Measurements from ENCODE around the gene INSM1. TPM values are rescaled to one million over a fixed set of nuclear protein-coding genes. Genes with fewer than 3 reads are reported as not detected.
A peak's percentile ranks its signal among the peaks of the same experiment; 100 is the strongest.

INSM1 gene
- total RNA-seq, 2 donors from 2014 or later = 0.35 to 0.73 TPM

DNA sequence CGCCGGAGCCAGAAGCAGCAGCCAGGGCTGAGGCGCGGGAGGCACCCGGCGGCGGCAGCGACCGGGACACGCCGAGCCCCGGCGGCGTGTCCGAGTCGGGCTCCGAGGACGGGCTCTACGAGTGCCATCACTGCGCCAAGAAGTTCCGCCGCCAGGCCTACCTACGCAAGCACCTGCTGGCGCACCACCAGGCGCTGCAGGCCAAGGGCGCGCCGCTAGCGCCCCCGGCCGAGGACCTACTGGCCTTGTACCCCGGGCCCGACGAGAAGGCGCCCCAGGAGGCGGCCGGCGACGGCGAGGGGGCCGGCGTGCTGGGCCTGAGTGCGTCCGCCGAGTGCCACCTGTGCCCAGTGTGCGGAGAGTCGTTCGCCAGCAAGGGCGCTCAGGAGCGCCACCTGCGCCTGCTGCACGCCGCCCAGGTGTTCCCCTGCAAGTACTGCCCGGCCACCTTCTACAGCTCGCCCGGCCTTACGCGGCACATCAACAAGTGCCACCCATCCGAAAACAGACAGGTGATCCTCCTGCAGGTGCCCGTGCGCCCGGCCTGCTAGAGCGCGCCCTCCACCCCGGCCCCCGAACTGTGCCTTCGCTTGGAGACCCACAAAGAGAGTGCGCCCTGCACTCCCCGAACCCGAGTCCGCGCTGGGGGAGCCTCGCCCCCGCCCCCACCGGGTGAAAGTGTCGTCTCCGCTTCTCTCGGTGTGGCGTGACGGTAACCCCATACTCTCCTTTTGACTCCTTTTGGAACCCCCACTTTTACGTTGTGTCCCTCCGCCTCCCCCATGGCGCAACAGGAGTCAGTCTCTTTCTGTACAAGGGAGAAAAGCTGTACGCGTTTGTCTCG lies 1.6 kb downstream of the INSM1 start:
- H3K9me3 Mint-ChIP-seq = no peaks in the 10 kb centered on the region
- TF ChIP-seq, protein P1, sequence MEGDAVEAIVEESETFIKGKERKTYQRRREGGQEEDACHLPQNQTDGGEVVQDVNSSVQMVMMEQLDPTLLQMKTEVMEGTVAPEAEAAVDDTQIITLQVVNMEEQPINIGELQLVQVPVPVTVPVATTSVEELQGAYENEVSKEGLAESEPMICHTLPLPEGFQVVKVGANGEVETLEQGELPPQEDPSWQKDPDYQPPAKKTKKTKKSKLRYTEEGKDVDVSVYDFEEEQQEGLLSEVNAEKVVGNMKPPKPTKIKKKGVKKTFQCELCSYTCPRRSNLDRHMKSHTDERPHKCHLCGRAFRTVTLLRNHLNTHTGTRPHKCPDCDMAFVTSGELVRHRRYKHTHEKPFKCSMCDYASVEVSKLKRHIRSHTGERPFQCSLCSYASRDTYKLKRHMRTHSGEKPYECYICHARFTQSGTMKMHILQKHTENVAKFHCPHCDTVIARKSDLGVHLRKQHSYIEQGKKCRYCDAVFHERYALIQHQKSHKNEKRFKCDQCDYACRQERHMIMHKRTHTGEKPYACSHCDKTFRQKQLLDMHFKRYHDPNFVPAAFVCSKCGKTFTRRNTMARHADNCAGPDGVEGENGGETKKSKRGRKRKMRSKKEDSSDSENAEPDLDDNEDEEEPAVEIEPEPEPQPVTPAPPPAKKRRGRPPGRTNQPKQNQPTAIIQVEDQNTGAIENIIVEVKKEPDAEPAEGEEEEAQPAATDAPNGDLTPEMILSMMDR (conservative IDR thresholded peaks at IDR 0.05) = peak; percentile 72
- no peak overlapping the region for H3K4me3 ChIP-seq (ENCODE audit: low read length)
- H3K36me3 ChIP-seq (ENCODE audit: control insufficient read depth, insufficient read depth, low read length) = no peaks in the 10 kb centered on the region
- peaks cover 88% of the 10 kb centered on the region for H3K27me3 Mint-ChIP-seq (ENCODE audit: insufficient read depth)
- peak overlapping the region; percentile 40 for H3K4me3 Mint-ChIP-seq
- H3K4me1 ChIP-seq (ENCODE audit: control insufficient read depth, insufficient read depth, low read length) = no peaks in the 10 kb centered on the region
- peaks cover 94% of the 10 kb centered on the region for H3K27me3 ChIP-seq (ENCODE audit: control insufficient read depth, insufficient read depth, low read length, poor library complexity, severe bottlenecking)
- H3K27ac Mint-ChIP-seq = no peak overlapping the region
- H3K9ac ChIP-seq (ENCODE audit: extremely low read depth, low read length, poor library complexity, severe bottlenecking) = no peak overlapping the region
- no peak overlapping the region for H3K27ac ChIP-seq (ENCODE audit: low read depth, low read length)
- peak; percentile 88 for DNase-seq
- peaks cover 15% of the 10 kb centered on the region for H3K4me1 Mint-ChIP-seq
- no peaks in the 10 kb centered on the region for H3K36me3 Mint-ChIP-seq (ENCODE audit: low read depth)
- 2% methylated on average over 31 to 86 of the region's 86 CpGs for WGBS, 2 experiments (ENCODE audit: insufficient coverage in 1 of 2, insufficient read length in 1 of 2)
- no peaks in the 10 kb centered on the region for H3K9me3 ChIP-seq (ENCODE audit: control insufficient read depth, low read length)

DNA sequence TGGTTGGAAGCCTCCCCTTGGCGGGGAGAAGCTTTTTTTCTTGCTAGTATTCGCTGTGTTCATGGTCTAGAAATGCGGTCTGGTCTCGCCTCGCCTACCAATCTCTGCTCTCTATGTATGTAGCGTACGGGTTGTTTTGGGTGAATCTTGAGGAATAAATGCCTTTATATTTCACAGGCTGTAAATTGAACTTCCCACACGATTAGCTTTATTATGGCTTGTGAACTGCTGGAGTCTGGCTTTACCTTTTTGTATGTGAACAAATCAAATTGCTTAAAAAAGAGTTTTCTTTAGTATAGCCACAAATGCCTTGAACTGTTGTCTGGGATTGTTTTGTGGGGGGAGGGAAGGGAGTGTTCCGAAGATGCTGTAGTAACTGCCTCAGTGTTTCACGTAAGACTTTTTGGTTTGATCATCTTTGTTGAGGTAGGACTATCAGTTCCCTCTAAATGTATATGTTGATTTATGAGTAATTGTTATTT lies 2.2 kb downstream of the INSM1 start:
- peaks cover 94% of the 10 kb centered on the region for H3K27me3 ChIP-seq (ENCODE audit: control insufficient read depth, insufficient read depth, low read length, poor library complexity, severe bottlenecking)
- H3K4me1 ChIP-seq (ENCODE audit: control insufficient read depth, insufficient read depth, low read length) = no peaks in the 10 kb centered on the region
- peaks cover 88% of the 10 kb centered on the region for H3K27me3 Mint-ChIP-seq (ENCODE audit: insufficient read depth)
- H3K4me1 Mint-ChIP-seq = peaks cover 15% of the 10 kb centered on the region
- TF ChIP-seq, protein P1 (conservative IDR thresholded peaks at IDR 0.05) = no peak
- DNase-seq = no peak
- no peak overlapping the region for H3K27ac ChIP-seq (ENCODE audit: low read depth, low read length)
- 10% methylated on average over 10 of the region's 10 CpGs; no CpG with 5 or more reads in 1 of the 2 experiments for WGBS, 2 experiments (ENCODE audit: insufficient coverage in 1 of 2, insufficient read length in 1 of 2)
- no peaks in the 10 kb centered on the region for H3K36me3 Mint-ChIP-seq (ENCODE audit: low read depth)
- no peak overlapping the region for H3K27ac Mint-ChIP-seq
- H3K9me3 Mint-ChIP-seq = no peaks in the 10 kb centered on the region
- no peaks in the 10 kb centered on the region for H3K9me3 ChIP-seq (ENCODE audit: control insufficient read depth, low read length)
- H3K4me3 Mint-ChIP-seq = peak overlapping the region; percentile 40
- H3K4me3 ChIP-seq (ENCODE audit: low read length) = no peak overlapping the region
- no peaks in the 10 kb centered on the region for H3K36me3 ChIP-seq (ENCODE audit: control insufficient read depth, insufficient read depth, low read length)
- H3K9ac ChIP-seq (ENCODE audit: extremely low read depth, low read length, poor library complexity, severe bottlenecking) = no peak overlapping the region

DNA sequence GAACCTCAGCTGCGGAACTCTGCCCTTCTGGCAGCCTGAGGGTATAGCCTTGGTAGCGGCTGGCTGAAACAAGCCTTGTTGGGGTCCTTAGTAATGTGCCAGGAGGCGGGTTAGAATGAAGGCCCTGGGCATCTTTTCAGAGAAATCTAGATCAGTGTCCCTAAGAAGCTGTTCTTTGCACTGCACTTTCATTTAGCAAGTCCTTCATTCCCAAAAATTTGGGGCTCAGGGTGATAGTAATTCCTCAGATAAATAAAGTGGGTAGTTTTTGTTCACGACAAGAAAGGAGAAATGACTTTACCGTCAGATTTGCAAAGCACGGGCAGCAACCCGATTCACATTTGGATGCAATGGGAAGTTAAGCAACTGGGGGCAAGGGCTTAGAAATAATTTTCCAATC lies 3.2 kb downstream of the INSM1 start:
- no peaks in the 10 kb centered on the region for H3K9me3 ChIP-seq (ENCODE audit: control insufficient read depth, low read length)
- no peak overlapping the region for H3K4me3 Mint-ChIP-seq
- no peaks in the 10 kb centered on the region for H3K9me3 Mint-ChIP-seq
- H3K4me1 Mint-ChIP-seq = peaks cover 8% of the 10 kb centered on the region
- no peak overlapping the region for H3K27ac ChIP-seq (ENCODE audit: low read depth, low read length)
- H3K27me3 ChIP-seq (ENCODE audit: control insufficient read depth, insufficient read depth, low read length, poor library complexity, severe bottlenecking) = peaks cover 94% of the 10 kb centered on the region
- no peaks in the 10 kb centered on the region for H3K36me3 Mint-ChIP-seq (ENCODE audit: low read depth)
- H3K36me3 ChIP-seq (ENCODE audit: control insufficient read depth, insufficient read depth, low read length) = no peaks in the 10 kb centered on the region
- no peak overlapping the region for H3K27ac Mint-ChIP-seq
- peaks cover 88% of the 10 kb centered on the region for H3K27me3 Mint-ChIP-seq (ENCODE audit: insufficient read depth)
- H3K9ac ChIP-seq (ENCODE audit: extremely low read depth, low read length, poor library complexity, severe bottlenecking) = no peak overlapping the region
- no peak for DNase-seq
- TF ChIP-seq, protein P1 (conservative IDR thresholded peaks at IDR 0.05) = no peak
- H3K4me3 ChIP-seq (ENCODE audit: low read length) = no peak overlapping the region
- H3K4me1 ChIP-seq (ENCODE audit: control insufficient read depth, insufficient read depth, low read length) = no peaks in the 10 kb centered on the region
- 17 to 25% methylated on average over 7 of the region's 7 CpGs for WGBS, 2 experiments (ENCODE audit: insufficient coverage in 1 of 2, insufficient read length in 1 of 2)
